Breast epithelium (tissue), 3 donors: ENCODE data around the gene FSTL3.

Source experiments
- CTCF ChIP-seq, 3 donors: fragments of 450-650 bp; IDR thresholded peaks; one replicate each; pipeline ENCODE4 v1.5.1; 2016 to 2017; ENCODE audit warnings: antibody characterized with exemption in 3 of 3, mild to moderate bottlenecking in 3 of 3, moderate library complexity in 3 of 3
- POLR2AphosphoS5 ChIP-seq, 3 donors: sonication (generic); formaldehyde crosslinking; IDR thresholded peaks; one replicate each; pipeline ENCODE4 v1.6.1; 2017; ENCODE audit warnings: antibody characterized with exemption in 3 of 3

GRCh38 chr19:732148-733069 is 56.2 kb downstream of the FSTL3 start:
- TF ChIP-seq POLR2AphosphoS5 (IDR thresholded peaks at IDR 0.05) (no peak), CTCF (IDR thresholded peaks at IDR 0.05) (no peak)
